ENCODE measurements around the gene HNRNPH1. TPM values are rescaled to one million over a fixed set of nuclear protein-coding genes. Genes with fewer than 3 reads are reported as not detected.
"Not testable (repeated sequence)": the region's sequence is repeated elsewhere in the genome, so short reads cannot be mapped to it uniquely, and the experiment has no call there.

Gene HNRNPH1
- 560 and 893 TPM in 2 replicates for total RNA-seq (ENCODE audit: low replicate concordance)
- long read RNA-seq, transcript HNRNPH1-203 (14 exons, 2,279 nt), result major isoform, 77 of 328 reads
- long read RNA-seq, transcript HNRNPH1-204 (14 exons, 2,248 nt), result minor isoform, 68 of 328 reads
- long read RNA-seq, partial matches to known transcripts, result 24 of 328 reads
- long read RNA-seq, other reads (novel, unspliced or antisense), result 155 of 328 reads

- Mint-ChIP-seq H3K9me3 (no peaks in the 10 kb centered on the region), H3K27ac (peak within 1 kb of the TSS; percentile 100), H3K27me3 (peaks cover 9% of the 10 kb centered on the region), H3K36me3 (peaks cover 43% of the 10 kb centered on the region), H3K4me1 (ENCODE audit: unreplicated experiment) (peaks cover 33% of the 10 kb centered on the region), H3K4me3 (peak within 1 kb of the TSS; percentile 99)
- DNase-seq (ENCODE audit: extremely low spot score, unreplicated experiment), result peak; percentile 100
- peak; percentile 21 for TF ChIP-seq CTCF (conservative IDR thresholded peaks at IDR 0.05)
Observed at GRCh38 chr5:179623003-179623905, at the start of gene HNRNPH1. TSS of gene HNRNPH1 (minus strand) at chr5:179623671. CDS start at chr5:179623133, 538 bp downstream.

GRCh38 chr5:179668391-179668790 lies 44.9 kb upstream of the HNRNPH1 start:
- no peak overlapping the region for H3K4me3 Mint-ChIP-seq
- no peak for DNase-seq (ENCODE audit: extremely low spot score, unreplicated experiment)
- peak; percentile 80 for TF ChIP-seq CTCF (conservative IDR thresholded peaks at IDR 0.05)

GRCh38 chr5:179661647-179662046 lies 38.2 kb upstream of the HNRNPH1 start:
- H3K27ac Mint-ChIP-seq, result not testable (repeated sequence)

More at GRCh38 chr5:179668391-179668790, 44.9 kb upstream of the HNRNPH1 start:
- Mint-ChIP-seq H3K27me3 (no peaks in the 10 kb centered on the region), H3K27ac (no peak overlapping the region), H3K4me1 (ENCODE audit: unreplicated experiment) (no peaks in the 10 kb centered on the region), H3K9me3 (no peaks in the 10 kb centered on the region), H3K36me3 (peaks cover 10% of the 10 kb centered on the region)

GRCh38 chr5:179658179-179658856 lies 34.8 kb upstream of the HNRNPH1 start:
- H3K9me3 Mint-ChIP-seq; H3K36me3 Mint-ChIP-seq; DNase-seq (ENCODE audit: extremely low spot score, unreplicated experiment); H3K4me1 Mint-ChIP-seq (ENCODE audit: unreplicated experiment); H3K27me3 Mint-ChIP-seq: not testable (repeated sequence)
- peak overlapping the region; percentile 81 for H3K27ac Mint-ChIP-seq
- H3K4me3 Mint-ChIP-seq, result peak overlapping the region; percentile 90

More at GRCh38 chr5:179661647-179662046, 38.2 kb upstream of the HNRNPH1 start:
- not testable (repeated sequence) for DNase-seq (ENCODE audit: extremely low spot score, unreplicated experiment); H3K4me1 Mint-ChIP-seq (ENCODE audit: unreplicated experiment); H3K4me3 Mint-ChIP-seq; H3K27me3 Mint-ChIP-seq; H3K9me3 Mint-ChIP-seq; H3K36me3 Mint-ChIP-seq

GRCh38 chr5:179657302-179658178 lies 34.1 kb upstream of the HNRNPH1 start:
- H3K27ac Mint-ChIP-seq; H3K27me3 Mint-ChIP-seq; H3K9me3 Mint-ChIP-seq; DNase-seq (ENCODE audit: extremely low spot score, unreplicated experiment); H3K36me3 Mint-ChIP-seq; H3K4me1 Mint-ChIP-seq (ENCODE audit: unreplicated experiment): not testable (repeated sequence)
- H3K4me3 Mint-ChIP-seq, result peak overlapping the region; percentile 90

GRCh38 chr5:179653135-179653534 lies 29.7 kb upstream of the HNRNPH1 start:
- not testable (repeated sequence) for H3K4me1 Mint-ChIP-seq (ENCODE audit: unreplicated experiment); H3K27me3 Mint-ChIP-seq; H3K27ac Mint-ChIP-seq; H3K36me3 Mint-ChIP-seq; H3K9me3 Mint-ChIP-seq; H3K4me3 Mint-ChIP-seq; DNase-seq (ENCODE audit: extremely low spot score, unreplicated experiment)

- not testable (repeated sequence) for H3K27ac Mint-ChIP-seq; H3K4me3 Mint-ChIP-seq; DNase-seq (ENCODE audit: extremely low spot score, unreplicated experiment); H3K36me3 Mint-ChIP-seq; H3K9me3 Mint-ChIP-seq; H3K4me1 Mint-ChIP-seq (ENCODE audit: unreplicated experiment); H3K27me3 Mint-ChIP-seq
Observed at GRCh38 chr5:179650245-179650644, 26.8 kb upstream of the HNRNPH1 start.

GRCh38 chr5:179649166-179649703 lies 25.8 kb upstream of the HNRNPH1 start:
- not testable (repeated sequence) for H3K27me3 Mint-ChIP-seq; H3K4me3 Mint-ChIP-seq; H3K27ac Mint-ChIP-seq; H3K9me3 Mint-ChIP-seq; H3K4me1 Mint-ChIP-seq (ENCODE audit: unreplicated experiment); H3K36me3 Mint-ChIP-seq; DNase-seq (ENCODE audit: extremely low spot score, unreplicated experiment)

Measured in type B pancreatic cell (in vitro differentiated cells).